ENCODE results near the gene NAV3. TPM values are rescaled to one million over a fixed set of nuclear protein-coding genes. Genes with fewer than 3 reads are reported as not detected.

NAV3 gene
- total RNA-seq = 10 to 100 TPM in 1 of 4 donors, 1 to 10 TPM in 3; 6.8 to 13.3 (median 8.1) TPM
- polyA plus RNA-seq = 1 to 10 TPM in 1 of 3 donors, under 1 TPM in 1, not detected in 1; 0.50 to 1.2 TPM

- Histone ChIP-seq H3K27ac (peak within 1 kb of the TSS; percentile 38 to 63 (median 51)), H3K4me3 (peak within 1 kb of the TSS in 3 of 4 donors; percentile 20 to 35 (median 31))
Measured at GRCh38 chr12:77830583-77831351, at the start of gene NAV3. TSS of gene NAV3 (plus strand) at chr12:77830894. CDS start at chr12:77831462, 568 bp downstream.

GRCh38 chr12:77782034-77782433, 48.7 kb upstream of the NAV3 start:
- no peak overlapping the region for H3K27ac ChIP-seq
- no peak for DNase-seq
- TF ChIP-seq POLR2AphosphoS5 (IDR thresholded peaks at IDR 0.05) (no peak), CTCF (IDR thresholded peaks at IDR 0.05) (no peak), EP300 (IDR thresholded peaks at IDR 0.05) (no peak), POLR2A (IDR thresholded peaks at IDR 0.05) (no peak)
- intact Hi-C loops (cut with DNase I) = no loop called here
- no peaks in the 10 kb centered on the region for H3K9me3 ChIP-seq
- no peaks in the 10 kb centered on the region for H3K27me3 ChIP-seq
- no peaks in the 10 kb centered on the region for H3K36me3 ChIP-seq
- no peak overlapping the region for H3K4me3 ChIP-seq
- WGBS, 2 donors = 42 to 43% methylated on average over 2 of the region's 2 CpGs
- no peaks in the 10 kb centered on the region for H3K4me1 ChIP-seq

More at GRCh38 chr12:77830583-77831351, at the start of gene NAV3:
- no peaks in the 10 kb centered on the region for H3K36me3 ChIP-seq
- H3K9me3 ChIP-seq = no peaks in the 10 kb centered on the region
- intact Hi-C loops (cut with DNase I) = no loop called here
- H3K4me1 ChIP-seq = peaks cover 0 to 8% (median 0%) of the 10 kb centered on the region in 4 donors
- 8 to 15% methylated on average over 3 of the region's 3 CpGs for WGBS, 2 donors
- DNase-seq = no peak
- TF ChIP-seq EP300 (IDR thresholded peaks at IDR 0.05) (no peak), POLR2AphosphoS5 (IDR thresholded peaks at IDR 0.05) (peak in 3 of 4 donors; percentile 22 to 37 (median 36))
- no peaks in the 10 kb centered on the region for H3K27me3 ChIP-seq

- no peaks in the 10 kb centered on the region for H3K36me3 ChIP-seq
- intact Hi-C loops (cut with DNase I) = no loop called here
- no peak overlapping the region for H3K4me3 ChIP-seq
- no peak for DNase-seq
- TF ChIP-seq CTCF (IDR thresholded peaks at IDR 0.05) (no peak), POLR2AphosphoS5 (IDR thresholded peaks at IDR 0.05) (no peak), POLR2A (IDR thresholded peaks at IDR 0.05) (no peak), EP300 (IDR thresholded peaks at IDR 0.05) (no peak)
- no peaks in the 10 kb centered on the region for H3K4me1 ChIP-seq
- WGBS, 2 donors = 59 to 69% methylated on average over 1 of the region's 1 CpG
- H3K27me3 ChIP-seq = no peaks in the 10 kb centered on the region
- no peaks in the 10 kb centered on the region for H3K9me3 ChIP-seq
- no peak overlapping the region for H3K27ac ChIP-seq
Measured at GRCh38 chr12:77782766-77783165, 47.9 kb upstream of the NAV3 start.

- Histone ChIP-seq H3K9me3 (no peaks in the 10 kb centered on the region), H3K36me3 (no peaks in the 10 kb centered on the region), H3K4me1 (no peaks in the 10 kb centered on the region), H3K27ac (no peak overlapping the region), H3K4me3 (no peak overlapping the region), H3K27me3 (no peaks in the 10 kb centered on the region)
- no peak for DNase-seq
- TF ChIP-seq CTCF (IDR thresholded peaks at IDR 0.05) (no peak), POLR2AphosphoS5 (IDR thresholded peaks at IDR 0.05) (no peak), POLR2A (IDR thresholded peaks at IDR 0.05) (no peak), EP300 (IDR thresholded peaks at IDR 0.05) (no peak)
- intact Hi-C loops (cut with DNase I) = no loop called here
Measured at GRCh38 chr12:77785211-77785610, 45.5 kb upstream of the NAV3 start.

GRCh38 chr12:77786675-77787074, 44.0 kb upstream of the NAV3 start:
- no peak for TF ChIP-seq POLR2AphosphoS5 (IDR thresholded peaks at IDR 0.05)
- TF ChIP-seq POLR2A (IDR thresholded peaks at IDR 0.05) = no peak
- no peak for TF ChIP-seq CTCF (IDR thresholded peaks at IDR 0.05)
- TF ChIP-seq EP300 (IDR thresholded peaks at IDR 0.05) = no peak
- H3K36me3 ChIP-seq = no peaks in the 10 kb centered on the region
- H3K4me1 ChIP-seq = no peaks in the 10 kb centered on the region
- no peak for DNase-seq
- no peak overlapping the region for H3K4me3 ChIP-seq
- WGBS, 2 donors = 72 to 76% methylated on average over 5 of the region's 5 CpGs
- H3K27me3 ChIP-seq = no peaks in the 10 kb centered on the region
- intact Hi-C loops (cut with DNase I) = no loop called here
- H3K9me3 ChIP-seq = no peaks in the 10 kb centered on the region
- no peak overlapping the region for H3K27ac ChIP-seq

All from sigmoid colon (tissue), 7 donors.